GM18951 (cell line): ENCODE data around the gene ENO4.

Source experiments
- POLR2A ChIP-seq: IDR thresholded peaks from 4 replicates; pipeline ENCODE4 v1.6.1; 2011; ENCODE audit warnings: mild to moderate bottlenecking; ENCODE audit not compliant: insufficient read length, insufficient read depth; ENCODE audit errors: extremely low read depth
- in situ Hi-C: fragments of 300-500 bp; cut with MboI; formaldehyde crosslinking; loops from one replicate; pipeline ENCODE4 v1.12.0; 2022; ENCODE audit warnings: low sequenced_read_pairs, mixed read lengths, inconsistent platforms; ENCODE audit not compliant: unreplicated experiment

ENO4 gene

GRCh38 chr10:116925056-116925455 is 75.8 kb downstream of the ENO4 start:
- in situ Hi-C loops: no loop called here
- no peak for TF ChIP-seq POLR2A

DNA sequence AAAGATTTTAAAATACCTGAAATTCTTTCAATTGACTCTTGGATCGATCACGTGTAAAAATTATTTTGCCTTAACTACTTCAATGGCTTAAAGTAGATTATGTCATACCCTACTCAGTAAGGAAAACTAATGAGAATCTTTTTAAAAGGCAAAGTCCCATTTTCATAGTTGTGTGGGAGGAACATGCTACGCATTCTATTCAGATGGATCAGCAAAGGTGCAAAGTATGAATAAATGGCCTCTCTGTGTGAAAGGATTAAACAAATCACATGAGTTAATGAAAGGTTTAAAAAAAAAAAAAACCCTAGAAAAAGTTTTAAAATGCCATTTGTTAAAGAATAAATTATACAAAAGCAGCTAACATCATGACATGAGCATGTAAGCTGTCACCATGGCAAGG is 77.1 kb downstream of the ENO4 start:
- TF ChIP-seq POLR2A: no peak
- in situ Hi-C loops: no loop called here

DNA sequence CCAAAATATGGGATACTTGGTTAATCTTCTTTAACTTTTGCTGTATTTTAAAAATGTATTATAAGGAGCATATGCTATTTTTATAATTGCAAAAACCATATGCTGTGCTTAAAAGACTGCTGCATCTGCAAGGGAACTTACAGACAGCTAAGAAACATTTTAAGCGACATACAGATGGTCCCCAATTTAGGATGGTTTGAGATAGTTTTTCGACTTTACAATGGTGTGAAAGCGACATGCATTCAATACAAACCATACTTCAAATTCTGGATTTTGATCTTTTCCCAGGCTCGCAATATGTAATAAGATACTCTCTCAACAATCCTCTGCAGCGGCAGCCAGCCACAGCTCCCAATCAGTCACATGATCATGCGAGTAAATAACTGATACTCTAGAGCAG is 82.5 kb downstream of the ENO4 start:
- TF ChIP-seq POLR2A: no peak
- in situ Hi-C loops: no loop called here
